Activated B cell treated with CpG ODN at 0.5 μM for 24 hours (primary cell): ENCODE data around the gene RPS27L. TPM values are rescaled to one million over a fixed set of nuclear protein-coding genes. Genes with fewer than 3 reads are reported as not detected.

Experiments
- ATAC-seq: fragments of 200-7000 bp; cut with Tn5 transposase; one replicate; pipeline ENCODE4 v1.10.0; 2021; ENCODE audit warnings: low read depth, mild to moderate bottlenecking, moderate library complexity
- CTCF ChIA-PET: fragments of 350-600 bp; sonication (Branson Sonifier 250); formaldehyde crosslinking; loops from one replicate; lab custom pipeline; 2021; ENCODE audit warnings: antibody characterized with exemption; lab: Charles Lee
- POLR2A ChIA-PET: fragments of 350-600 bp; sonication (Branson Sonifier 250); formaldehyde crosslinking; loops from one replicate; lab custom pipeline; 2021; ENCODE audit warnings: antibody characterized with exemption; lab: Charles Lee
- DNase-seq: peaks from one replicate; pipeline ENCODE4 v3.0.0; 2022
- H3K27ac Mint-ChIP-seq: one replicate; pipeline ENCODE4 v1.8.0; 2020; ENCODE audit warnings: mixed read lengths
- H3K27me3 Mint-ChIP-seq: one replicate; pipeline ENCODE4 v1.8.0; 2021; ENCODE audit warnings: mixed read lengths
- H3K36me3 Mint-ChIP-seq: one replicate; pipeline ENCODE4 v1.8.0; 2021; ENCODE audit warnings: low read depth, mixed read lengths
- H3K4me1 Mint-ChIP-seq: one replicate; pipeline ENCODE4 v1.8.0; 2021; ENCODE audit warnings: mixed read lengths
- H3K4me3 Mint-ChIP-seq: one replicate; pipeline ENCODE4 v1.8.0; 2020; ENCODE audit warnings: mild to moderate bottlenecking, mixed read lengths
- H3K9me3 Mint-ChIP-seq: one replicate; pipeline ENCODE4 v1.8.0; 2020; ENCODE audit warnings: mixed read lengths
- CTCF ChIP-seq: fragments of 200-600 bp; IDR thresholded peaks from one replicate; pipeline ENCODE4 v1.8.0; 2022; ENCODE audit warnings: antibody characterized with exemption, mild to moderate bottlenecking
- intact Hi-C: fragments of 100-400 bp; cut with micrococcal nuclease; formaldehyde crosslinking; loops from one replicate; pipeline ENCODE4 v1.15.1; 2024
- total RNA-seq: library from RNA; stranded (reverse); gene quantifications from 2 replicates; pipeline ENCODE4 v1.2.3, GENCODE V29; 2022

RPS27L gene
- total RNA-seq, 1 donor from 2014 or later: 70.8 TPM

DNA sequence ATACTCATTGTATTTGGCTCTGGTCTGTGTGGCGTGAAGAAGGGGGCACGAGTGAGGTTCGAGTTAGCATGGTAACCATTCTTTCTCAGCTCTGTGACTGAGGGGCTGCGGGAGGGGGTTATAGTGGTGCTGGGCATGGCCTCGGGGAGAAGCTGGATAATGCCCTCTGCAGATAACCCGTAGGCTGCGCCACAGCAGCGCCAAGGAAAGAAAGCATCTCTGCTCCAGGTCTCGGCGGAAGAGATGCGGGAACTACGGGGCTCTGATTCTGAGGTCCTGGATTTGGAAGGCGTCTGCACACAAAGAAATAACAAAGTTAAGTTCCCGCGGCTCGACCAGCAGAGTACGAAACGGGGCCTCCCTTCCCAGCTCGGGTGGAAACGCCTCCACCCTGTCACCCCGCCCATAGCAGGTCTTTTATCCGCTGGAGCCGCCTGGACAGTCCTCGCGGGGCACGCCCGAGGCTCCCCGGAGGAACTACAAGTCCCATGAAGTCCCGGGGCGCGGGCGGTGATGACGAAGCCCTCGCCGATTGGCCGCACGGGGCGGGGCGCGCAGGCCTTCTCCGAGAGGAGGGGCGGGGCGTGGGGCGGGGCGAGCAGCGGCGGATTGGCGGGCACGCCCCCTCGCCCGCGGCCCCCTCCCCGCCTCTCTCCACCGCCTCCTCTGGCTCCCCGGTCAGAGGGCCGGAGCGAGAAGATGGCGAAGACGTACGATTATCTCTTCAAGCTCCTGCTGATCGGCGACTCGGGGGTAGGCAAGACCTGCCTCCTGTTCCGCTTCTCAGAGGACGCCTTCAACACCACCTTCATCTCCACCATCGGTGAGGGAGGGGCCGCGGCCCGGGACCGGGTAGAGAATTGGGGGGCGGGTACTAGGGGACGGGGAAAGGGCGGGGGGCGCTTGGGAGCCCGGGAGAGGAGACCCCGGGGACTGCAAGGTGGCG is 31.9 kb upstream of the RPS27L start, which contains the start of gene RAB8B:
RAB8B (plus strand) TSS at position 681 of the 946 bp plus-strand sequence; CDS start at position 700, 19 bp downstream.
- H3K4me1 Mint-ChIP-seq: peaks cover 57% of the 10 kb centered on the region
- DNase-seq (peak; percentile 93), ATAC-seq (peak; percentile 83)
- TF ChIP-seq CTCF: no peak
- intact Hi-C loops: loop anchor here (1.0 to 2.0 kb wide), 6 partner anchors 32 to 315 kb away; partner anchors contain the start of genes APH1B, LACTB, RPS27L and USP3
- POLR2A ChIA-PET: interaction anchor here (0.6 to 2.0 kb wide), 11 partner anchors 9 to 173 kb away, joined by 3 to 23 read pairs (median 4); partner anchors contain the start of genes APH1B and RPS27L
- peak within 1 kb of the TSS; percentile 95 for H3K27ac Mint-ChIP-seq
- peaks cover 22% of the 10 kb centered on the region for H3K36me3 Mint-ChIP-seq
- peak within 1 kb of the TSS; percentile 96 for H3K4me3 Mint-ChIP-seq
- CTCF ChIA-PET: interaction anchor here (0.8 kb wide), 1 partner anchor 32 kb away, joined by 3 read pairs; the partner anchor contains the start of gene RPS27L
- no peaks in the 10 kb centered on the region for H3K9me3 Mint-ChIP-seq
- H3K27me3 Mint-ChIP-seq: no peaks in the 10 kb centered on the region

DNA sequence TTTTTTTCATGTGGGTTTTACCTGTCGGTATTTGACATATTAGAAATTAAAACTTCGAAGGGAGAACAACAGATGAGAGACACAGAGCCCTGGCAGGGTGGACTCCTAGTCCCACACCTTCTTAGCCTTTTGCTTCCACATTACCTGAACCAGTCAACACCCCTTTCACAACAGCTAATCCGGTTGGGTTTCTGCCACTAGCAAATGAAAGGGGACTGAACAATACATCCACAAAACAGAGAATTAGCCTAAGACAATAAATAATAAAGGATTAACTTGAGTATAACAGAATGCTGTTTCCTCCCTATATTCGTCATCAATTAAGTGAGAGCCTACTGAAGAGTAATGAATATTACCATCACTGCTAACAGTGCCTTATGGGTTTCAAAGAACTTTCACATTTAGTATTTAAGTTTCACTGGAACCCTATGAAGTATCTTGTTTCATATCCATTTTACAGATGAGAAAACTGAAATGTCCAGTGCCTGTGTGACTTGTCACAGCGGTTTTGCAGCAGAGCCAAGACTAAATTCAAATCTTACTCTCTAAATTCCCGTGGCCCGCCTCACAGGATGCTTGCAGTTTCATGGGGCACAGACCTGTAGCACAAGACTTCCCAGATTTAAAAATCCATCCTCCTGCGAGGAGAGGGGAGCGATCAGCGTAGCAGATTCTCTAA is 31.1 kb upstream of the RPS27L start:
- Mint-ChIP-seq H3K36me3 (peaks cover 22% of the 10 kb centered on the region), H3K9me3 (no peaks in the 10 kb centered on the region), H3K4me1 (peaks cover 49% of the 10 kb centered on the region), H3K4me3 (peak overlapping the region; percentile 96), H3K27ac (peak overlapping the region; percentile 93), H3K27me3 (no peaks in the 10 kb centered on the region)
- ATAC-seq (no peak), DNase-seq (no peak)
- TF ChIP-seq CTCF: no peak
- POLR2A ChIA-PET: interaction anchor here (0.6 to 2.0 kb wide), 5 partner anchors 8 to 89 kb away, joined by 3 to 23 read pairs (median 4); partner anchors contain the start of gene APH1B
- intact Hi-C loops: loop anchor here (2.0 kb wide), 2 partner anchors 140 to 286 kb away; no protein-coding TSS in a partner anchor
- CTCF ChIA-PET: interaction anchor here (0.8 kb wide), 1 partner anchor 31 kb away, joined by 3 read pairs; the partner anchor contains the start of gene RPS27L

DNA sequence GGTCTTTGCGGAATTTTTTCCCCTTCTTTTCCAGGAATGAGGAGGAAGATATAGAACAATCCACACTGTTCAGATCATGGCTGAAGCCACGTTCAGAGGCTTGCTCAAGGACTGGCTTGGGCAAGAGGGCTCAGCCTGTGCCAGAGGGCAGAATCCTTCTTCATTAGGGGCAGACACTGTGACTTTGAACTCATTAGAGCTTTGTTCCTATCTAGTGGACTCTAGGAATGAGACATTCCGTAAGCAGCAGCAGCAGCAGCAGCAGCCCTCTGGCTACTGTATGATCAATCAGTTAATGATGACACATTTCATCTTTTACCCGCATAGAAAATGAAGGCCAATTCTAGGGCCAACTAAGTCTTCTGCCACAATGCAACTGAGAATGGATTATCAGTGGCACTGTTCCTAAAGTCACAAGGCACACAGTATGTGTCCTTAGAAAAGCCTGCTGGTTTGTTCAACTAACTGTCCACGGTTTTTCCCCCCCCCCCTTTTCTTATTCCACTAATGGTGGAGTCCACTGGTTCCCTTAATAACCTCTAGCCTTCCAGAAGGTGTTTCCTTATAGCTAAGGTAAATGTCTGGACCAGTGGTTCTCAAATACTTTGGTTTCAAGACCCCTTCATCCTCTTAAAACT is 30.4 kb upstream of the RPS27L start:
- TF ChIP-seq CTCF: no peak
- Mint-ChIP-seq H3K4me1 (peaks cover 42% of the 10 kb centered on the region), H3K36me3 (peaks cover 21% of the 10 kb centered on the region), H3K27ac (no peak overlapping the region), H3K4me3 (no peak overlapping the region), H3K9me3 (no peaks in the 10 kb centered on the region), H3K27me3 (no peaks in the 10 kb centered on the region)
- POLR2A ChIA-PET: interaction anchor here (0.6 to 2.0 kb wide), 3 partner anchors 21 to 90 kb away, joined by 3 to 23 read pairs (median 4); partner anchors contain the start of gene APH1B
- ATAC-seq (no peak), DNase-seq (no peak)
- intact Hi-C loops: loop anchor here (2.0 kb wide), 2 partner anchors 139 to 287 kb away; no protein-coding TSS in a partner anchor
- CTCF ChIA-PET: no interaction called here

DNA sequence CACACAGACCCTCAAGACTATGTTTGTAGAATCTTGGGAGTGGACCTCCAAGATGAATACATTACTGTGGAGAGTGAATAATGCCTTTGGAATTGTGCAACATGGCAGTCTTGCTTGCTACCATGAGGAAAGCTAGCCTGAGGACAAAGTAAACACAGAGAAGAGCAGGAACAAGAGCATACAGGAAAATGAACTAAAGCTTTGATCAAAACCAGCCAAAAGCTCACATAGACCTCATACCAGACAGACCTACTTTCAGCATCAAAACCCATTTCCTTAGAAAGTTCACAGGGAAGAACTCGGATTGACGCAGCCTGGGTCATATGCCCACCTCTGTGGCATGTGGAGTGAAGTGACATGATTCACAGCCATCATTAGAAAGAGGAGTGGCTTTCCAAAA is 28.8 kb upstream of the RPS27L start:
- ChIA-PET POLR2A (no interaction called here), CTCF (no interaction called here)
- no peak for DNase-seq
- no peak for TF ChIP-seq CTCF
- Mint-ChIP-seq H3K27ac (no peak overlapping the region), H3K9me3 (no peaks in the 10 kb centered on the region), H3K27me3 (no peaks in the 10 kb centered on the region), H3K36me3 (peaks cover 17% of the 10 kb centered on the region), H3K4me3 (no peak overlapping the region), H3K4me1 (peaks cover 26% of the 10 kb centered on the region)
- intact Hi-C loops: no loop called here
- no peak for ATAC-seq
